ENCODE data around the gene PRDM15.

- TF ChIP-seq POLR2A (IDR thresholded peaks at IDR 0.05) (no peak), CTCF (IDR thresholded peaks at IDR 0.05) (no peak), POLR2AphosphoS5 (IDR thresholded peaks at IDR 0.05) (no peak), EP300 (IDR thresholded peaks at IDR 0.05; ENCODE audit: low read depth) (no peak)
Observed at GRCh38 chr21:41926117-41926806, 47.1 kb upstream of the PRDM15 start.

Measured in transverse colon (tissue), 4 donors.